HG02763 (cell line): ENCODE results near the gene ITGB6.

Source experiments
- ATAC-seq: cut with Tn5 transposase; IDR thresholded peaks from one replicate; pipeline ENCODE4 v1.9.1; 2021; ENCODE audit warnings: mild to moderate bottlenecking, moderate library complexity; ENCODE audit not compliant: unreplicated experiment

The ITGB6 gene

DNA sequence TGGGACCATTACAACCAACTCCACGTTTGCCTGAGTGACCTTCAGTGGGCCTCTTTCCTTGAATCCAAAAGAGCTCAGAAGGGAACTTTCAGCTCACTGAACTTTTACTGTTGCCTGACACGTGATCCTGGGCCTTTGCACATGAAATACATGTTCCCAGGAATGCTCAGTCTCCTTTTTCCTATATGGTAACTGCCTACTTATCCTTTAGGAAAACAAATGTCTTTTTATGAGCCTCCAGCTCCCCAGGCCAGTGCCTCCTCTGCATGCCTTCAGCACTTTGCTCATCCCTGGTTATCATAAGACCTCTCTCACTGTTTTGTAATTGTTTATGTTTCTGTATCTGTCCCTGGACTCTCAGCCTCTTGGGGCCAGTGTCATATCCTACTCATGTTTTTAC, 142.7 kb downstream of the ITGB6 start:
- ATAC-seq: no peak

DNA sequence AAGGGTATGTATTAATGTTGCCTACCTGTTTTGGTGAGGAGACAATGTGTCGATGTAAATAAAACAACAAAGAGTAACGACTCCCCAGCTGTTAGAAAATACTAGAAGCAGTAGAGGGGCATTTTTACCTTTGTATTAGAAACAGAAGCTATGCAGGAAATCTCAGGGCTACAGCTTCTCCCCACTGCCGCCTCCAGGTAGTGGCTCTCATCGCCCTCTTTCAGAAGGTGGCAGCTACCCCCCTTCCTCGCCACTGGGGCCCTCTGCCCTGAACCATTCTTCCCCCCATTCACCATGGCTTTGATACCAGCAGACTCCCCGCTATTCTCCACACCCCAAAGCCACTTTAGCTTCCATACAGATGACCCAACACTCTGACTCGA, 144.4 kb downstream of the ITGB6 start:
- ATAC-seq: no peak

DNA sequence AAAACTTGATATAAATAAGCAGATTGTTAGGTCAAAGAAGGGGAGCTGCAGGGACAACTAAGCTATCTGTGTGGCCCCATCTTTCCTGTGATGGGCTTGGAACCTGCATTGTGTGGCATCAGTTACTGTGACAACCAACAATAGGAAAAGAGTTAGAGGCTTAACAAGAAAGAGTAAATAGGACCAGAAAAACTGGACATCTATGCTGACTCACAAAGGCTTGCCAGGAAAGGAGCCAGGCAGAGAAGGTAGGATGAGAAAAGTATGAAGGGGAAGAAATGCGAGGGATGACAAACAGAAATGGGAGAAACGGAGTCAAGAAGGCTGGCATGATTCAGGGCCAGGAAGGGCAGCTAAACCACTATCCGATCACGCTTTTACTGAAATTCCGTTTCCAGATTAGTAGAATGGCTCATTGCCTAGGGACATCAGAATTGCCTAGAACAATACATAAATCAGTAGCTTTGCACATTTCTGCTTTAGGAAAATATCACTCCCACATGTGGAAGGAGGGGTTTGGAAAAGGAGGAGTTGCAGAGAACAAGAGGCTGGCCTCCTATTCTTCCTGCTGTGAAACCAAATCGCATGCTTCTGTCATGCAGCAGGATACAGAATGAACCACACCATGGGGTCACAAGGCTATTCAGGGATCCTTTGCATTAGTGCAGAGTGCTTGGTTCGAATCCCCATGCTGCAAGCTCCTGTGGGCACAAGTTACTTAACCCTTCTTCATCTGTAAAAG, 144.9 kb downstream of the ITGB6 start:
- ATAC-seq: no peak

DNA sequence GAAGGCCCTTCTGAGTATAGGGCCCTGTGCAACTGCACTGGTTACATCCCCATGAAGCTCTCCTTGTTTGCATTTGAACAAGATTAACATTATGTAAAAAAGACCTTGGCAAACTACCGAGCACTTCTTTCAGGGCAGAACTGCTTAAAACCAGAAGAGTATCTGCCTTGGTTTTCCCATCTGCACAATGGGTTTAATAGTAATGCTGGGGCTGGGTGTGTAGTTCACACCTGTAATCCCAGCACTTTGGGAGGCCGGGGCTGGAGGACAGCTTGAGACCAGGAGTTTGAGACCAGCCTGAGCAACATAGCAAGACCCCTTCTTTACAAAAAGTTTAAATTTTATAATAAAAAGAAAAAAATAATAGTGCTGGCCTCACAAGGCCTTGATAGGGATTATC, 146.1 kb downstream of the ITGB6 start:
- ATAC-seq: no peak

DNA sequence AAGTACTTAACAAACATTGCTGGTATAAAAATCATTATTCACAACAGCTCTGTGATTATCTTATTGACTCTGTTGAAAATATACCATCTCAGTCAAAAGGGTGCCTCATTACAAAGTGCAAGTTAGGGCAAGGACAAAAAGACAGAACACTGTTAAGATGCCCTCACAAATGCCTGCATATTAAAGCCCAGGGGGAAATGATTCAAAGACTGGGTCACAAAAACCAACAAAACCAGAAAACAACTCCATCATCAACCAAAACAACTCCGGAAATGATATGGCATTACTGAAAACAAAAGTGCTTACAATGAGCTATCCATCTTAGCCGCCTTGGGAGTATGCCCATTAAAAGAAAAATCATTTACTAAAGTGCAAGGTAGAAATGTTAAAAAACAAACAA, 147.5 kb downstream of the ITGB6 start:
- no peak for ATAC-seq

DNA sequence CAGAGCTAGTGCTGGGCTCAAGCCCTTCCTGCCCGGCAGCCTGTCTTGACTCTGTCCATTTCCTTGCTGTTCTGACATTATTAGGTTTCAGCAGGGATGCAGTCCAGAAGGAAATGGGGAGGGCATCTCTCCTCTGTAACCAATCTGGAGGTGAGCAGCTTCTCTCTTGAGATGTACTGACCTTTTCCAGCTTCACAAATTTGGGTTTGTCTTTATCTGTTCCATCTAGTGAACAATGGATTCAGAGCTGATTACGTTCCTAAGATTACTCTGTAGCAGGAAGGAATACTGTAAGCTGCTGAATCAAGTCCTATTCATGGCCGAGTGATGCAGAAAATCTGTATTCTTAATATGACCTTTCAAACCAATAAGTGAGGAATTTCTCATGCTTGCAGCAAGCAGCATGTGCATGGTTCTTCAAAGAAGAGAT, 148.7 kb downstream of the ITGB6 start:
- ATAC-seq: no peak

DNA sequence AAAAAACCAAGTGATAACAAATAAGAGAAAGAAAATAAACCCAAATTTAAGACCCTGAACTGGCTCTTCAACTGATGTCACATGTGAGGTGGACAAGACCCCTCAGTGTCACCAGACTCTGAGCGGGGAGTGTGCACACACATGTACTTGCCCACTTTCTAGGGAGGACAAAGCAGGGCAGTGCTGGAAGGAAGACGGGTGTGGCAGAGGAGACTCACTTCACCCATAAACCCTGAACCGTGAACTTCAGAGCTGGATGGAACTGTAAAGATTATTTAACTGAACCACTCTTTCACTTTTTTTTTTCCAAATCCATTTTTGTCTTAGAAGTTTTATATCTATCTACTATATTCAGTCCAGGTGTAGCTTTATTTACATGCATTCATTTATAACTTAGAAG, 149.9 kb downstream of the ITGB6 start:
- no peak for ATAC-seq
